Kidney glomerular epithelial cell (primary cell): Measurements from ENCODE around the gene MSH5.
"Not testable (repeated sequence)": the region's sequence is repeated elsewhere in the genome, so short reads cannot be mapped to it uniquely, and the experiment has no call there.

ENCODE experiments used
- DNase-seq: peaks from one replicate; lab custom pipeline; 2025; lab: John Stamatoyannopoulos, UW

MSH5 gene

GRCh38 chr6:31778999-31779885 lies 39.4 kb downstream of the MSH5 start:
- DNase-seq, result no peak

- no peak for DNase-seq
Observed at GRCh38 chr6:31779908-31780307, 40.1 kb downstream of the MSH5 start.

GRCh38 chr6:31780507-31781243 lies 40.9 kb downstream of the MSH5 start:
- no peak for DNase-seq

- DNase-seq, result no peak
Observed at GRCh38 chr6:31781244-31782125, 41.7 kb downstream of the MSH5 start.

GRCh38 chr6:31782126-31782855 lies 42.5 kb downstream of the MSH5 start:
- DNase-seq, result no peak

GRCh38 chr6:31784098-31784925 lies 44.5 kb downstream of the MSH5 start:
- no peak for DNase-seq

- no peak for DNase-seq
Observed at GRCh38 chr6:31785475-31785874, 45.7 kb downstream of the MSH5 start.

GRCh38 chr6:31791324-31792089 lies 51.7 kb downstream of the MSH5 start:
- peak; percentile 34 for DNase-seq

GRCh38 chr6:31792090-31792374 lies 52.2 kb downstream of the MSH5 start:
- no peak for DNase-seq

- peak; percentile 22 for DNase-seq
Observed at GRCh38 chr6:31792761-31793171, 53.0 kb downstream of the MSH5 start.

GRCh38 chr6:31793927-31794245 lies 54.1 kb downstream of the MSH5 start:
- DNase-seq, result not testable (repeated sequence)

- no peak for DNase-seq
Observed at GRCh38 chr6:31794294-31794865, 54.6 kb downstream of the MSH5 start.

GRCh38 chr6:31794866-31795615 lies 55.2 kb downstream of the MSH5 start:
- DNase-seq, result no peak

- DNase-seq, result peak; percentile 73
Observed at GRCh38 chr6:31795616-31796298, 56.0 kb downstream of the MSH5 start, which contains the start of gene VARS1. Gene VARS1, minus strand, starts transcription at chr6:31795752. Its CDS starts 535 bp downstream, at chr6:31795217.

GRCh38 chr6:31796993-31797385 lies 57.2 kb downstream of the MSH5 start:
- DNase-seq, result no peak

GRCh38 chr6:31797588-31797987 lies 57.8 kb downstream of the MSH5 start:
- no peak for DNase-seq

GRCh38 chr6:31799781-31800180 lies 60.0 kb downstream of the MSH5 start:
- no peak for DNase-seq
